Measurements from ENCODE around the gene LCN6. TPM values are rescaled to one million over a fixed set of nuclear protein-coding genes. Genes with fewer than 3 reads are reported as not detected.
"Not testable (repeated sequence)": the region's sequence is repeated elsewhere in the genome, so short reads cannot be mapped to it uniquely, and the experiment has no call there.

Gene LCN6
- total RNA-seq, result 3.8 TPM

DNA sequence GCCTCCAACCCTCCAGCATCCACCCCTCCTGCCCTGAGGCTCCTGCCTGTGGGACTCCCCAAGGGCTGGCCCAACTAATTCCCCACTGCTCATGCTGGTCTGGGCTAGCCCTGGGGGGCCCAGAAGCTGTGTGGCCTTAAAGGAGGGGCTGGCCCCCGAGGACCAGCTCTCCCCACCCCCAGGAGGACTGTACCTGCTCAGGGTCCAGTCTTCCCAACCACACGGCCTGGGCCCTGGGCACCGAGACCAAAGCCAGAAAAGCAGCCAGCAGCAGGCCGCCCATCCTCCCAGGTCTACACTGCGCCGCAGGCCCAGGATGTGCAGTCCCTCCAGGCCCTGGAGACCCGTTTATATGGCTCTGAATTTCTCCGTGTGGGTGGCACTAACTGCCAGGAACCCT lies at the start of gene LCN6:
Gene LCN6, minus strand, starts transcription at position 325 of the 400 bp plus-strand sequence. Its CDS starts 42 bp downstream, at position 283.
- ATAC-seq, result no peak

GRCh38 chr9:136796775-136797347 lies 48.5 kb upstream of the LCN6 start:
- ATAC-seq, result not testable (repeated sequence)

DNA sequence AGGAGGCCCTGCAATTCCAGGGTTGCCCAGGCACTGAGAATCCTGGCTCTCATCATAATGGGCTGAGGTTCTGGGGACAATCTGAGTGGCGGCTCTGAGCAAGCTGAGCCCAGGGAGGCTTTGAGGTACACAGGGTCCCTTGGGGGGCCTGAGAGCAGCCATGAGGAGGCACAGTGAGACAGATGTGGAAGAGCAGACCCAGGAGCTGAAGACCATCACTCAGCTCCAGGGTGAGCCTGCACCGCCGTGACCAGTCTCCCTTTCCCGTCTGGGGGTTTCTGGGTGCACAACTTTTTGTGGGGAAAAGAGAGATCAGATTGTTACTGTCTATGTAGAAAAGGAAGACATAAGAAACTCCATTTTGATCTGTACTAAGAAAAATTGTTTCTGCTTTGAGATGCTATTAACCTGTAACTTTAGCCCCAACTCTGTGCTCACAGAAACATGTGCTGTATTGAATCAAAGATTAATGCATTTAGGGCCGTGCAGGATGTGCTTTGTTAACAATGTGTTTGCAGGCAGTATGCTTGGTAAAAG lies 48.0 kb upstream of the LCN6 start, which contains the start of gene CCDC183:
Gene CCDC183, plus strand, starts transcription at position 101 of the 537 bp plus-strand sequence. Its CDS starts 60 bp downstream, at position 161.
- no peak for ATAC-seq

- no peak for ATAC-seq
Observed at GRCh38 chr9:136795000-136795348, 46.6 kb upstream of the LCN6 start.

GRCh38 chr9:136794281-136794999 lies 46.1 kb upstream of the LCN6 start:
- no peak for ATAC-seq

DNA sequence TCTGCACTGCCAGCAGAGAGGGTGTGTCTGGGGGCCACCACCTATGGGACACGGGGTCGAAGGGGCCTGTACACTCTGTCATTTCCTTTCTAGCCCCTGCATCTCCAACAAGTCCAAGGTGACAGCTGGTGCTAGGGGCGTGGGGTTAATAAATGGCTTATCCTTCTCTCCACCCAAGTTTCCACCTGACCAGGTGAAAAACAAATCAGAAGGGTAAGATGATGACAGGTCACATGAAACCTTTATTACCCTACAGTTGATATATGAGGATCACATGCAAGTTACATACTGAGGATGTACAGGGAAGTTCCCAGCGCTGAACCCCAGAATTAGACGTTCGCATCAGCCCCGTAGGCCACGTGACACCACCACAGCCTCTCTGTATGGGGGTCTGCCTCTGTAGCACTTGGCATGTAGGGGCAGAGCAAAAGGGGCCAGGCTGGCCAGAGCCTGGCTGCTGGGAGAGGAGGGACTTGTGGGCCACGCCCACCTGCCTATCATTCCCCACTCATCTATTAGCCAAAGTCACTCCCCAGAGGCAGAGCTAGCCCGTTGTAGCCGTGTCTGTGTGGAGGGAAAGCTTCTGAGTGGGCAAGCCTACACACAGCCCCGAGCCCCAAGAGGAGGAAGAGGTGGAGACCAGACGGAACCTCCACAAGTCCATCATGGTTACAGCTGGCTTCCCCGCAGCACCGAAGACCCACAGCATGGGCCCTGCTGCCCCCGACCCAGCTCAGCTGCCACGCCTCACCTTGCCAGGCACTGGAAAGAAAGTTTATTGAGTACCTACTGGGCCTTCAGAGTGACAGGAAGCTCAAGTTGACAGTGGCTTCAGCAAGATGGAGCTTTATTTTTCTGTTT lies 45.0 kb upstream of the LCN6 start:
- no peak for ATAC-seq

DNA sequence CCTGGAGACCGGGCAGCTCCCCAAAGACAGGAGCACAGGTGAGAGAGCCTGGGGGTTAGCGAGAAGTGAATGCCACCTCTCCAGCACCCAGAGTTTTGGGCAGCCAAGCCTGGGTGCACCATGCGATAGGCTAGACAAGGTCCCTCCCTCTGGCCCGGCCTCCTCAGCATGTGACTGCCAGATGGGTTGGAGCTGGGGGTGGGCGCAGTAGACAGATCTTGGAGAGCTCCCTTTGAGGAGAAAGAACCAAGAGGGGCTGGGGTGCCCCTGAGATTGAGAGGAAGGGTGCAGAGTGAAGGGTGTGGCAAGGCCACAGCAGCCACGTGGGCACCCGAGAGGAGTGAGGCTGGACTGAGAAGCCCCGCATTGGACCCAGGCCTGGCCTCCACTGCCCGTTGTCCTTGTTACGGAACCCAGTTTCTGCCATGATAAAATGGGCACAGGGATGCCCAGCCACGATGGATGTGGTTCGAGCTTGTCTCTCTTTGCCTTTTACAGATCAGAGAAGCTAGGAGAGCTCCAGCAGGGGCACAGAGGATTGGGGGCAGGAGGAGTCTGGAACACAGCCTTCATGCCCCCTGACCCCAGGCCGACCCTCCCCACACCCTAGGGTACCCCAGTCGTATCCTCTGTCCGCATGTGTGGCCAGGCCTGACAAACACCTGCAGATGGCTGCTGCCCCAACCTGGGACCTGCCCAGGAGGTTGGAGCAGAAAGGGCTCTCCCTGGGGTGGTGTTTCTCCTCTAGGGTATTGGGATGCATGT lies 44.2 kb upstream of the LCN6 start:
- no peak for ATAC-seq

- peak; percentile 66 for ATAC-seq
Observed at GRCh38 chr9:136791516-136792276, 43.4 kb upstream of the LCN6 start.

DNA sequence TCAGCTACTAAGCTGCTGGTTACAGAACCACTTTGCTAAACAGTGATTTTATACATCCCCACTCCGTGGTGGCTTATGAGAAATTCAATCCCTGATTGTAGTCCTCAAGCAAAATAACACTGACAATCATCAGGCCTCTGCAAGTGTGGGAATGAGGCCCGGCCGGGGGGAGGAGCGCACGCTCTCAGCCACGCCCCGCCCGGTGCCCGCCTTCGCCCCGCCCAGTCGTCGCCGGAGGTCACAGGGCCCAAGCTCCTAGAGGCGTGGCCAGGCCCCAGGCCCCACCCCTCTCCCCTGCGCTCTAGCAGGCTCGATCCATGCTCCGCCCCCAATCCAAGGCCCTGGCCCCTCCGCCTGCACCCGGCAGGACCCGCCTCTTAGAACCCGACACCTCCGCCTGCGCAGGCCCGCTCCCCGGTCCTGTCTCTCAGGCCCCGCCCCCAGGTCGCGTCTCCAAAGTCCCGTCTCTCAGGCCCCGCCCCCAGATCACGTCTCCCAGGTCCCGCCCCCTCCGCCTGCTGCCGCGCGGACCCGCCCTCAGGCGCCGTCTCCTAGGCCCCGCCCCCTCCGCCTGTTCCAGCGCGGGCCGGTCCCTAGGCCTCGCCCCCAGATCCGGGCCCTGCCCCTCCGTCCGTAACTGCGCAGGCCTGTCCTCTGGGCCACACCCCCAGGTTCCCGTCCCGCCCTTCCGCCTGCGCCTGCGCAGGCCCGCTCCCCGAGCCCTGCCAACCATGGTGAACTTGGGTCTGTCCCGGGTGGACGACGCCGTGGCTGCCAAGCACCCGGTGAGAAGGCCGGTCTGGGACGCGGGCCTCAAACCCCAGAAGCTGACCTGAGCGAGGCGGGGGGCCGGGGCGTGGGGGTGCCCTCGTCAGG lies 42.6 kb upstream of the LCN6 start, which contains the start of gene TMEM141:
Gene TMEM141, plus strand, starts transcription at position 705 of the 876 bp plus-strand sequence. Its CDS starts 27 bp downstream, at position 732.
- ATAC-seq, result peak; percentile 94

- ATAC-seq, result no peak
Observed at GRCh38 chr9:136789523-136789937, 41.2 kb upstream of the LCN6 start.

DNA sequence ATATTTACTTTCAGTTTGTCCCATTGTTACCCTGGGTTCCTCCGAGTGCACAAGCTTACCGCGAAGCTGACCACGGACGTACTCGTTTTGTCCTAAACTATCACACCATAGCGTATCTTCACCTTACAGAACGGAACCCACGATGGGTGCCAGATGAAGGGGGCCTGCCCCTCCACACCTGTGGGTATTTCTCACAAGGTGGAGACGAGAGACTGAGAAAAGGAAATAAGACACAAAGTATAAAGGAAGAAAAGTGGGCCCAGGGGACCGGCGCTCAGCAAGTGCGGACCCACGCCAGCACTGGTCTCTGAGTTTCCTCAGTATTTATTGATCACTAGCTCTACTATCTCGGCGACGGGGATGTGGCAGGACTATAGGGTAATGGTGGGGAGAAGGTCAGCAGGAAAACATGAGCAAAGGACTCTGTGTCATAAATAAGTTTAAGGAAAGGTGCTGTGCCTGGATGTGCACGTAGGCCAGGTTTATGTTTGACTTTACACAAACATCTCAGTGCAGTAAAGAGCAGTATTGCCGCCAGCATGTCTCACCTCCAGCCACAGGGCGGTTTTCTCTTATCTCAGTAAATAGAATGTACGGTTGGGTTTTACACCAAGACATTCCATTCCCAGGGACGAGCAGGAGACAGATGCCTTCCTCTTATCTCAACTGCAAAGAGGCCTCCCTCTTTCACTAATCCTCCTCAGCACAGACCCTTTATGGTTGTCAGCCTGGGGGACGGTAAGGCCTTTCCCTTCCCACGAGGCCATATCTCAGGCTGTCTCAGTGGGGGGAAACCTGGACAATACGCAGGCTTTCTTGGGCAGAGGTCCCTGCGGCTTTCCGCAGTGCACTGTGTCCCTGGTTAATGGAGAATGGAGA lies 40.6 kb upstream of the LCN6 start:
- not testable (repeated sequence) for ATAC-seq

DNA sequence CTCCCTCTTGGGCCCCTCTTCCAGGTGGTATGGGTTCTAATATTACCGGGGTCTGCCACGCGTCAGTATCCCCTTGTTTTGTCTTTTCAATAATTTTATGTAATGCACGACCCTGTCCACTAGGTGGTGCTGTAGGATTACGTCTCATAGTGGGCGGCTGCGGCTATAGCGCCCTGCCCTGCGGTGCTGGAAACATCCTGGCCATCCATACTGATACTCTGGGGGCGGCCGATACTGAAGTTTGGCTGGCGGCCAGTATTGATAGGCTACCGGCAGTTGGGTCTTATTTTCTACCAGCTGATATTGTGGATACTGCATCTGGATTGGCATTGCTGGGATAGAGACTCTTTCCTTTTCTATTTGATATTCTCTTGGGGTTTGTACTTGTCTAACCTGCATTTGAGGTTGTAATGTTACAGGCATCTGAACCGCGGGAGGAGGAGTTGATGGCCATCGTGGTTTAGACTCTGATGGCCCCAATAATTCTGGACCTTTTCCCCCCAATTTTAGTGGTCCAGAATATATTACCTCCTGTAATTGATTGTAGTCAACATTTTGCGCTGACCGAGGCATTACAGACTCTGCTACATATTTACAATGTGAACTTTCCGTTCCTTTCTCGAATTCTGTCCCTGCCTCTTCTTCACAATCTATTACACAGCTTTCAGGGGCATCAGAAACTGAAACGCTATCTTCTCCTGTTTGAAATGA lies 39.5 kb upstream of the LCN6 start:
- no peak for ATAC-seq

- not testable (repeated sequence) for ATAC-seq
Observed at GRCh38 chr9:136786983-136787382, 38.7 kb upstream of the LCN6 start.

DNA sequence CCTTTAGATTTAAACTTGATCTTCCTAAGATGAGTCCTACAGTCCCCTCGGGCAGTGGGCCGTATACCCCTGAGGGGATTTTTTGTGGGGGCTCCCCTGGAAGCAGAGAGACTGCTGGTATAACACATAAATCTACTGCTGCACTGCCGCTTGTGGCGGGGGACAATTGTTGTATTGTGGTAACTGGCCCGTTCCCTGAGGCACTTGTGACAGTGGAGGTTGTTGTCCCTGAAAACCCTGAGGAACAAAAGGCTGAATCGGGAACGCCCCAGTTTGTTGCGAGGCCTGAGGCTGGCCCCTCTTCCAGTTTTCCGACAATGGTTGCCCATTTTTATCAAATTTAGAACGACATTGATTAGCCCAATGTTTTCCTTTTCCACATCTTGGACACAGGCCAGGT lies 38.1 kb upstream of the LCN6 start:
- ATAC-seq, result no peak

DNA sequence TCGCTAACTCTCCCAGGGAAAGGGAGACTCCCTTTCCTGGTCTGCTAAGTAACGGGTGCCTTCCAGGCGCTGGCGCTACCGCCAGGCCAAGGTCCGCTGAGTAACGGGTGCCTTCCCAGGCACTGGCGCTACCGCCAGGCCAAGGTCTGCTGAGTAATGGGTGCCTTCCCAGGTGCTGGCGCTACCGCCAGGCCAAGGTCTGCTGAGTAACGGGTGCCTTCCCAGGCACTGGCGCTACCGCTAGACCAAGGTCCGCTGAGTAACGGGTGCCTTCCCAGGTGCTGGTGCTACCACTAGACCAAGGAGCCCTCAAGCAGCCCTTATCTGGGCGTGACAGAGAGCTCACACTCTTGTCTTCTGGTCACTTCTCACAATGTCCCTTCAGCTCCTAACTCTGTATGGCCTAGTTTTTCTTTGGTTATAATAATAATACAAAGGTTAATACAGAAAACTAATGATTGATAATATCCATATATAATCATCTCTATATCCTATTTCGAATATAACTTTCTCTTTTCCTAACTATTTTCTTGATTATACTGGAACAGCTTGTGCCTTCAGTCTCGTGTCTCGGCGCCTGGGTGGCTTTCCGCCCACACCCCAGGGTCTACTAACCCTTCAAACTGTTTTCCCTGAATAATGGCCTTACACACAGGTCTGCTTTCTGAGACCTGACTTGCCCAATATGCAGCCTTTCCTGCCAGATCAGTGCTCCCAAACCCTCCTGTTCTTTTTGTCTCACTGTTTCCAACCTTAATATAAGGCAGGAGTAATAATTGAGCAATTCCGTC lies 37.4 kb upstream of the LCN6 start:
- not testable (repeated sequence) for ATAC-seq

GRCh38 chr9:136784997-136785361 lies 36.7 kb upstream of the LCN6 start:
- ATAC-seq, result no peak

- no peak for ATAC-seq
Observed at GRCh38 chr9:136784249-136784996, 36.1 kb upstream of the LCN6 start.

Measured in esophagus mucosa (tissue), 1 donor.